MM.1S (cell line): ENCODE data around the gene MICALL2.

ENCODE experiments used
- DNase-seq: peaks from one replicate; pipeline ENCODE4 v3.0.0-alpha.2; 2015
- H2AFZ ChIP-seq: fragments of 300-600 bp; sonication (generic); 2 replicates; pipeline ENCODE4 v1.6.0; 2016; ENCODE audit warnings: antibody characterized with exemption, low read length
- H3F3A ChIP-seq: fragments of 300-600 bp; sonication (generic); 2 replicates; pipeline ENCODE4 v1.6.1; 2016; ENCODE audit warnings: mild to moderate bottlenecking, antibody characterized with exemption, low read length, moderate library complexity, mixed read lengths; ENCODE audit not compliant: insufficient read depth
- H3K27ac ChIP-seq: fragments of 300-600 bp; sonication (generic); 2 replicates; pipeline ENCODE4 v1.5.1; 2016; ENCODE audit warnings: mild to moderate bottlenecking, low read length
- H3K27me3 ChIP-seq: fragments of 300-600 bp; sonication (generic); replicated peaks from 2 replicates; pipeline ENCODE4 v1.6.0; 2016; ENCODE audit warnings: low read length; ENCODE audit not compliant: insufficient read depth
- H3K36me3 ChIP-seq: fragments of 300-600 bp; sonication (generic); replicated peaks from 2 replicates; pipeline ENCODE4 v1.6.1; 2016; ENCODE audit warnings: mild to moderate bottlenecking, low read length, mixed read lengths; ENCODE audit not compliant: insufficient read depth
- H3K4me1 ChIP-seq: fragments of 300-600 bp; sonication (generic); 2 replicates; pipeline ENCODE4 v1.6.1; 2016; ENCODE audit warnings: low read length, mixed read lengths
- H3K4me2 ChIP-seq: fragments of 300-600 bp; sonication (generic); 2 replicates; pipeline ENCODE4 v1.6.0; 2016; ENCODE audit warnings: low read depth, low read length
- H3K4me3 ChIP-seq: fragments of 300-600 bp; sonication (generic); 2 replicates; pipeline ENCODE4 v1.5.1; 2016; ENCODE audit warnings: low read length, mixed read lengths
- H3K79me2 ChIP-seq: fragments of 300-600 bp; sonication (generic); 2 replicates; pipeline ENCODE4 v1.6.1; 2016; ENCODE audit warnings: mixed run types, low read length, mixed read lengths
- H3K9ac ChIP-seq: fragments of 300-600 bp; sonication (generic); 2 replicates; pipeline ENCODE4 v1.6.1; 2016; ENCODE audit warnings: low read length, mixed read lengths
- H3K9me2 ChIP-seq: fragments of 300-600 bp; sonication (generic); replicated peaks from 2 replicates; pipeline ENCODE4 v1.6.1; 2016; ENCODE audit warnings: mild to moderate bottlenecking, low read length, mixed read lengths; ENCODE audit not compliant: insufficient read depth
- H3K9me3 ChIP-seq: fragments of 300-600 bp; sonication (generic); replicated peaks from 2 replicates; pipeline ENCODE4 v1.6.1; 2016; ENCODE audit warnings: mild to moderate bottlenecking, low read length, mixed read lengths; ENCODE audit not compliant: insufficient read depth
- H4K20me1 ChIP-seq: fragments of 300-600 bp; sonication (generic); 2 replicates; pipeline ENCODE4 v1.6.1; 2016; ENCODE audit warnings: mild to moderate bottlenecking, low read length, moderate library complexity, mixed read lengths; ENCODE audit not compliant: insufficient read depth
- CTCF ChIP-seq: fragments of 300-600 bp; sonication (generic); IDR thresholded peaks from 2 replicates; pipeline ENCODE4 v1.5.1; 2016; ENCODE audit warnings: antibody characterized with exemption, low read length, mixed read lengths
- EZH2 ChIP-seq: fragments of 300-600 bp; sonication (generic); optimal IDR thresholded peaks from 2 replicates; pipeline ENCODE3; 2017; ENCODE audit warnings: low read depth, mild to moderate bottlenecking, antibody characterized with exemption, low read length, mixed read lengths
- EZH2phosphoT487 ChIP-seq: fragments of 300-600 bp; sonication (generic); IDR thresholded peaks from 2 replicates; pipeline ENCODE4 v1.6.1; 2018; ENCODE audit warnings: antibody characterized with exemption, low read length

Gene MICALL2

DNA sequence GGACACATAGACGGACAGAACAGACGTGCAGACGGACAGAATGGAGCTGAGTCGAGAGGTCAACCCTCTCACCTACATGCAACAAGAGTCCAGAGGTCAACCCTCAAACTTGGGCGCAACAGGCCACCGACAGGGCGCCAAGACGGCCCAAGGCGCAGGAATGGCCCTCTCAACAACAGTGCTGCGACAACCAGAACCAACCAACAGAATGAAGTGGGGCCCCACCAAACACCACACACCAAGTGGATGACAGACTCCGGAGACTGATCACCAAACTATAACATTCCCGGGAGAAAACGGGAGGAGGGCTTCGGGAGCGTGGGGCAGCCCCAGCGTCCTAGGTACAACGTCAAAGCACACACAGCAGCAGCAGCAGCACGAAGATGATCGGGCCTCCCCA is 31.6 kb upstream of the MICALL2 start:
- no peak overlapping the region for H2AFZ ChIP-seq
- no peaks in the 10 kb centered on the region for H3K36me3 ChIP-seq
- H3K9me2 ChIP-seq, result no peaks in the 10 kb centered on the region
- no peak overlapping the region for H3K4me2 ChIP-seq
- H3F3A ChIP-seq, result no peaks in the 10 kb centered on the region
- H3K27ac ChIP-seq, result no peak overlapping the region
- no peak for DNase-seq
- no peak overlapping the region for H3K9ac ChIP-seq
- H3K4me1 ChIP-seq, result no peaks in the 10 kb centered on the region
- H3K79me2 ChIP-seq, result no peaks in the 10 kb centered on the region
- TF ChIP-seq CTCF (no peak), EZH2 (no peak)
- no peaks in the 10 kb centered on the region for H3K9me3 ChIP-seq
- no peaks in the 10 kb centered on the region for H3K27me3 ChIP-seq
- no peaks in the 10 kb centered on the region for H4K20me1 ChIP-seq
- H3K4me3 ChIP-seq, result no peak overlapping the region

DNA sequence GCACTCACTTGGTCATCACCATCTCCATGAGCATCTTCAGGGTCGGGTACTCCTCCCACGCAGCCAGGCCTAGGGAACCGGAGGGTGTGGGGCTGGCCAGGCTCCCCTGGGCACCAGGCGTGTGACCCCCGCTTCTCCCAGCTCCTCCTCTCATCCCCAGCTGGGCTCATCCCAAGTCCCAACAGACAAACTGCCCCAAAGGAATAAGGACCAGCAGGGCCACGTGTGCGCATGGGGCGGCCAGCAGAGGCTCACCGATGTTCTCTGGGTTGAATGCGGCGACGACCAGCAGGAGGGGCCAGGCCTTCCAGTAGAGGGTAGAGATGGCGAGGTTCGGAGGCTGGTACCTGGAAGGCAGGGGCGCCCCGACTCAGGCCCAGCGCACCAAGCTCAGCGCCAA is 30.1 kb upstream of the MICALL2 start:
- H3F3A ChIP-seq, result no peaks in the 10 kb centered on the region
- H3K4me2 ChIP-seq, result no peak overlapping the region
- H3K27me3 ChIP-seq, result no peaks in the 10 kb centered on the region
- DNase-seq, result no peak
- no peak overlapping the region for H3K9ac ChIP-seq
- no peak overlapping the region for H3K4me3 ChIP-seq
- TF ChIP-seq EZH2, result no peak
- no peak for TF ChIP-seq CTCF
- no peak for TF ChIP-seq EZH2phosphoT487
- H4K20me1 ChIP-seq, result no peaks in the 10 kb centered on the region
- no peaks in the 10 kb centered on the region for H3K79me2 ChIP-seq
- H3K4me1 ChIP-seq, result no peaks in the 10 kb centered on the region
- no peaks in the 10 kb centered on the region for H3K9me2 ChIP-seq
- no peaks in the 10 kb centered on the region for H3K36me3 ChIP-seq
- H3K9me3 ChIP-seq, result no peaks in the 10 kb centered on the region
- H3K27ac ChIP-seq, result no peak overlapping the region
- no peak overlapping the region for H2AFZ ChIP-seq

GRCh38 chr7:1488016-1488415 is 28.7 kb upstream of the MICALL2 start:
- H3K9ac ChIP-seq, result no peak overlapping the region
- H3K27ac ChIP-seq, result no peak overlapping the region
- H3K79me2 ChIP-seq, result no peaks in the 10 kb centered on the region
- H4K20me1 ChIP-seq, result no peaks in the 10 kb centered on the region
- no peak for DNase-seq
- no peaks in the 10 kb centered on the region for H3K9me2 ChIP-seq
- H3K4me3 ChIP-seq, result no peak overlapping the region
- H2AFZ ChIP-seq, result no peak overlapping the region
- TF ChIP-seq EZH2phosphoT487 (no peak), CTCF (no peak), EZH2 (no peak)
- no peak overlapping the region for H3K4me2 ChIP-seq
- no peaks in the 10 kb centered on the region for H3K9me3 ChIP-seq
- H3K4me1 ChIP-seq, result no peaks in the 10 kb centered on the region
- H3K36me3 ChIP-seq, result no peaks in the 10 kb centered on the region
- no peaks in the 10 kb centered on the region for H3F3A ChIP-seq
- H3K27me3 ChIP-seq, result no peaks in the 10 kb centered on the region

- H3K36me3 ChIP-seq, result no peaks in the 10 kb centered on the region
- no peak overlapping the region for H3K4me3 ChIP-seq
- no peaks in the 10 kb centered on the region for H3K27me3 ChIP-seq
- no peaks in the 10 kb centered on the region for H4K20me1 ChIP-seq
- H3K79me2 ChIP-seq, result no peaks in the 10 kb centered on the region
- H3F3A ChIP-seq, result no peaks in the 10 kb centered on the region
- H3K4me2 ChIP-seq, result no peak overlapping the region
- no peak overlapping the region for H3K9ac ChIP-seq
- H3K9me3 ChIP-seq, result no peaks in the 10 kb centered on the region
- H3K4me1 ChIP-seq, result no peaks in the 10 kb centered on the region
- no peak overlapping the region for H2AFZ ChIP-seq
- no peaks in the 10 kb centered on the region for H3K9me2 ChIP-seq
- H3K27ac ChIP-seq, result no peak overlapping the region
- DNase-seq, result no peak
- TF ChIP-seq CTCF, result no peak
- TF ChIP-seq EZH2phosphoT487, result no peak
These were observed 28.2 kb upstream of the MICALL2 start for GRCh38 chr7:1487466-1487865.
